ENCODE data around the gene STXBP5L. TPM values are rescaled to one million over a fixed set of nuclear protein-coding genes. Genes with fewer than 3 reads are reported as not detected.

Gene STXBP5L
- total RNA-seq, 1 donor from 2014 or later = 2.1 TPM

GRCh38 chr3:121399820-121400219 is 491.8 kb downstream of the STXBP5L start:
- Histone ChIP-seq H3K27me3 (ENCODE audit: insufficient read depth, low read length) (no peaks in the 10 kb centered on the region), H3K4me1 (ENCODE audit: insufficient read depth, low read length) (no peaks in the 10 kb centered on the region), H2AFZ (ENCODE audit: low read depth, low read length) (no peak overlapping the region), H3K4me3 (ENCODE audit: insufficient read depth, low read depth, low read length) (no peak overlapping the region), H3K9ac (ENCODE audit: low read length) (no peak overlapping the region), H3K4me2 (ENCODE audit: low read length) (no peak overlapping the region), H3K79me2 (ENCODE audit: insufficient read depth, low read length) (no peaks in the 10 kb centered on the region), H3K9me3 (ENCODE audit: insufficient read depth, low read depth, low read length) (no peaks in the 10 kb centered on the region), H3K27ac (ENCODE audit: low read depth, low read length) (no peak overlapping the region), H3K36me3 (ENCODE audit: insufficient read depth, low read length) (no peaks in the 10 kb centered on the region), H4K20me1 (ENCODE audit: insufficient read depth, low read length) (no peaks in the 10 kb centered on the region)
- H3K4me3 Mint-ChIP-seq (ENCODE audit: unreplicated experiment) = no peak overlapping the region
- FAIRE-seq (no peak), DNase-seq (ENCODE audit: low read depth) (no peak)
- H3K27me3 Mint-ChIP-seq (ENCODE audit: low read depth, unreplicated experiment) = no peaks in the 10 kb centered on the region
- H3K27ac Mint-ChIP-seq (ENCODE audit: unreplicated experiment) = no peak overlapping the region
- peaks cover 3% of the 10 kb centered on the region for H3K9me3 Mint-ChIP-seq (ENCODE audit: unreplicated experiment)
- H3K36me3 Mint-ChIP-seq (ENCODE audit: low read depth, unreplicated experiment) = no peaks in the 10 kb centered on the region
- TF ChIP-seq EZH2 (IDR thresholded peaks at IDR 0.05; ENCODE audit: insufficient read depth, low read length) = no peak
- TF ChIP-seq CTCF (IDR thresholded peaks at IDR 0.05; ENCODE audit: insufficient read depth, low read depth, low read length) = no peak
- no peaks in the 10 kb centered on the region for H3K4me1 Mint-ChIP-seq (ENCODE audit: low read depth, unreplicated experiment)

- Histone ChIP-seq H3K4me3 (ENCODE audit: insufficient read depth, low read depth, low read length) (no peak overlapping the region), H3K27me3 (ENCODE audit: insufficient read depth, low read length) (no peaks in the 10 kb centered on the region), H4K20me1 (ENCODE audit: insufficient read depth, low read length) (no peaks in the 10 kb centered on the region), H3K9me3 (ENCODE audit: insufficient read depth, low read depth, low read length) (no peaks in the 10 kb centered on the region), H3K79me2 (ENCODE audit: insufficient read depth, low read length) (no peaks in the 10 kb centered on the region), H3K4me2 (ENCODE audit: low read length) (no peak overlapping the region), H3K9ac (ENCODE audit: low read length) (no peak overlapping the region), H2AFZ (ENCODE audit: low read depth, low read length) (no peak overlapping the region), H3K27ac (ENCODE audit: low read depth, low read length) (no peak overlapping the region), H3K36me3 (ENCODE audit: insufficient read depth, low read length) (no peaks in the 10 kb centered on the region), H3K4me1 (ENCODE audit: insufficient read depth, low read length) (no peaks in the 10 kb centered on the region)
- H3K4me1 Mint-ChIP-seq (ENCODE audit: low read depth, unreplicated experiment) = no peaks in the 10 kb centered on the region
- no peak overlapping the region for H3K27ac Mint-ChIP-seq (ENCODE audit: unreplicated experiment)
- no peaks in the 10 kb centered on the region for H3K36me3 Mint-ChIP-seq (ENCODE audit: low read depth, unreplicated experiment)
- no peak overlapping the region for H3K4me3 Mint-ChIP-seq (ENCODE audit: unreplicated experiment)
- TF ChIP-seq EZH2 (IDR thresholded peaks at IDR 0.05; ENCODE audit: insufficient read depth, low read length) (no peak), CTCF (IDR thresholded peaks at IDR 0.05; ENCODE audit: insufficient read depth, low read depth, low read length) (no peak)
- DNase-seq (ENCODE audit: low read depth) = no peak
- H3K9me3 Mint-ChIP-seq (ENCODE audit: unreplicated experiment) = no peaks in the 10 kb centered on the region
- H3K27me3 Mint-ChIP-seq (ENCODE audit: low read depth, unreplicated experiment) = no peaks in the 10 kb centered on the region
- FAIRE-seq = no peak
Measured at GRCh38 chr3:121405631-121406030, 497.6 kb downstream of the STXBP5L start.

GRCh38 chr3:121411523-121411922 is 503.5 kb downstream of the STXBP5L start:
- H3K79me2 ChIP-seq (ENCODE audit: insufficient read depth, low read length) = no peaks in the 10 kb centered on the region
- H3K4me1 ChIP-seq (ENCODE audit: insufficient read depth, low read length) = no peaks in the 10 kb centered on the region
- FAIRE-seq = no peak
- no peaks in the 10 kb centered on the region for H3K27me3 ChIP-seq (ENCODE audit: insufficient read depth, low read length)
- no peak overlapping the region for H3K4me3 ChIP-seq (ENCODE audit: insufficient read depth, low read depth, low read length)
- H3K36me3 Mint-ChIP-seq (ENCODE audit: low read depth, unreplicated experiment) = no peaks in the 10 kb centered on the region
- H3K27ac ChIP-seq (ENCODE audit: low read depth, low read length) = no peak overlapping the region
- DNase-seq (ENCODE audit: low read depth) = peak; percentile 2
- no peak overlapping the region for H3K27ac Mint-ChIP-seq (ENCODE audit: unreplicated experiment)
- no peaks in the 10 kb centered on the region for H3K9me3 Mint-ChIP-seq (ENCODE audit: unreplicated experiment)
- H3K27me3 Mint-ChIP-seq (ENCODE audit: low read depth, unreplicated experiment) = no peaks in the 10 kb centered on the region
- no peak overlapping the region for H3K4me2 ChIP-seq (ENCODE audit: low read length)
- H3K36me3 ChIP-seq (ENCODE audit: insufficient read depth, low read length) = no peaks in the 10 kb centered on the region
- no peak overlapping the region for H3K9ac ChIP-seq (ENCODE audit: low read length)
- no peak for TF ChIP-seq EZH2 (IDR thresholded peaks at IDR 0.05; ENCODE audit: insufficient read depth, low read length)
- no peak for TF ChIP-seq CTCF (IDR thresholded peaks at IDR 0.05; ENCODE audit: insufficient read depth, low read depth, low read length)
- no peaks in the 10 kb centered on the region for H3K4me1 Mint-ChIP-seq (ENCODE audit: low read depth, unreplicated experiment)
- no peaks in the 10 kb centered on the region for H4K20me1 ChIP-seq (ENCODE audit: insufficient read depth, low read length)
- H3K9me3 ChIP-seq (ENCODE audit: insufficient read depth, low read depth, low read length) = no peaks in the 10 kb centered on the region
- H3K4me3 Mint-ChIP-seq (ENCODE audit: unreplicated experiment) = no peak overlapping the region
- H2AFZ ChIP-seq (ENCODE audit: low read depth, low read length) = peak overlapping the region; percentile 5

Measured in astrocyte (in vitro differentiated cells and primary cell).